AG04450 (cell line): ENCODE measurements around the gene GALNT2. TPM values are rescaled to one million over a fixed set of nuclear protein-coding genes. Genes with fewer than 3 reads are reported as not detected.

ENCODE experiments used
- CTCF ChIA-PET: fragments of 300-600, 350-600 bp; formaldehyde crosslinking; extraction: SDS; loops from one replicate; lab custom pipeline; 2022; ENCODE audit warnings: antibody characterized with exemption, inconsistent platforms; lab: Charles Lee
- POLR2A ChIA-PET: fragments of 350-600 bp; formaldehyde crosslinking; extraction: SDS; loops from one replicate; lab custom pipeline; 2021; ENCODE audit warnings: antibody characterized with exemption, inconsistent platforms; lab: Yijun Ruan, JAX
- DNase-seq: peaks from one replicate; pipeline ENCODE4 v3.0.0-alpha.2; 2011; ENCODE audit warnings: low read depth, low spot score
- H3K27ac ChIP-seq: one replicate; pipeline ENCODE4 v1.5.1; 2012; ENCODE audit warnings: low read depth, low read length, control low read depth
- H3K27me3 ChIP-seq: one replicate; pipeline ENCODE4 v1.6.0; 2012; ENCODE audit warnings: low read length; ENCODE audit not compliant: control insufficient read depth, insufficient read depth
- H3K4me3 ChIP-seq: 2 replicates; pipeline ENCODE4 v1.5.1; 2011; ENCODE audit warnings: mild to moderate bottlenecking, low read depth, low read length, control low read depth
- H3K9me3 ChIP-seq: 2 replicates; pipeline ENCODE4 v1.5.1; 2012; ENCODE audit warnings: low read length; ENCODE audit not compliant: control insufficient read depth, insufficient read depth
- CTCF ChIP-seq: IDR thresholded peaks from 2 replicates; pipeline ENCODE4 v1.5.1; 2011; ENCODE audit warnings: low read depth, low read length, control low read depth, inconsistent platforms
- polyA plus RNA-seq: library from polyadenylated mRNA; depleted of rRNA; stranded (reverse); fragments of >200 nt; gene quantifications from 2 replicates; pipeline ENCODE4 v1.2.3, GENCODE V29; 2011

Gene GALNT2
- polyA plus RNA-seq, 1 experiment = 121 TPM

GRCh38 chr1:230026139-230026538, 40.9 kb upstream of the GALNT2 start:
- Histone ChIP-seq H3K27ac (no peak overlapping the region), H3K4me3 (no peak overlapping the region), H3K27me3 (peaks cover 2% of the 10 kb centered on the region), H3K9me3 (no peaks in the 10 kb centered on the region)
- TF ChIP-seq CTCF = no peak
- DNase-seq = no peak
- CTCF ChIA-PET = no interaction called here
- POLR2A ChIA-PET = no interaction called here

GRCh38 chr1:230026572-230026971, 40.5 kb upstream of the GALNT2 start:
- Histone ChIP-seq H3K9me3 (no peaks in the 10 kb centered on the region), H3K27ac (no peak overlapping the region), H3K27me3 (peaks cover 2% of the 10 kb centered on the region), H3K4me3 (no peak overlapping the region)
- TF ChIP-seq CTCF = no peak
- ChIA-PET POLR2A (no interaction called here), CTCF (no interaction called here)
- no peak for DNase-seq

GRCh38 chr1:230028602-230029223, 38.3 kb upstream of the GALNT2 start:
- POLR2A ChIA-PET = no interaction called here
- CTCF ChIA-PET = no interaction called here
- Histone ChIP-seq H3K27ac (no peak overlapping the region), H3K27me3 (peaks cover 2% of the 10 kb centered on the region), H3K4me3 (no peak overlapping the region), H3K9me3 (no peaks in the 10 kb centered on the region)
- TF ChIP-seq CTCF = no peak
- DNase-seq = no peak

- Histone ChIP-seq H3K27me3 (peaks cover 2% of the 10 kb centered on the region), H3K27ac (no peak overlapping the region), H3K9me3 (no peaks in the 10 kb centered on the region), H3K4me3 (no peak overlapping the region)
- ChIA-PET POLR2A (no interaction called here), CTCF (no interaction called here)
- no peak for TF ChIP-seq CTCF
- no peak for DNase-seq
Observed at GRCh38 chr1:230029244-230029941, 37.6 kb upstream of the GALNT2 start.

- H3K27ac ChIP-seq = no peak overlapping the region
- ChIA-PET POLR2A (no interaction called here), CTCF (no interaction called here)
- no peak for DNase-seq
- H3K9me3 ChIP-seq = no peaks in the 10 kb centered on the region
- H3K4me3 ChIP-seq = no peak overlapping the region
- no peak for TF ChIP-seq CTCF
- peaks cover 2% of the 10 kb centered on the region for H3K27me3 ChIP-seq
Observed at GRCh38 chr1:230030122-230030821, 36.8 kb upstream of the GALNT2 start.
